Neuronal stem cell (in vitro differentiated cells): ENCODE data around the gene DOCK3.

Source experiments
- DNase-seq: peaks from one replicate; pipeline ENCODE4 v3.0.0-alpha.2; 2013; ENCODE audit warnings: low spot score
- H2AFZ ChIP-seq: one replicate; pipeline ENCODE4 v1.6.1; 2013; ENCODE audit warnings: mild to moderate bottlenecking, low read length, inconsistent platforms
- H2AK5ac ChIP-seq: 2 replicates; pipeline ENCODE4 v1.6.1; 2013; ENCODE audit warnings: low read depth, mild to moderate bottlenecking, inconsistent platforms, low read length, moderate library complexity, mixed read lengths
- H2BK120ac ChIP-seq: 2 replicates; pipeline ENCODE4 v1.6.1; 2013; ENCODE audit warnings: low read depth, mild to moderate bottlenecking, inconsistent platforms, low read length, moderate library complexity, mixed read lengths
- H2BK12ac ChIP-seq: one replicate; pipeline ENCODE4 v1.6.1; 2013; ENCODE audit warnings: low read length, inconsistent platforms
- H2BK15ac ChIP-seq: 2 replicates; pipeline ENCODE4 v1.6.1; 2013; ENCODE audit warnings: mild to moderate bottlenecking, low read length, inconsistent platforms, mixed read lengths
- H2BK5ac ChIP-seq: one replicate; pipeline ENCODE4 v1.6.1; 2013; ENCODE audit warnings: inconsistent platforms, mild to moderate bottlenecking, low read length, moderate library complexity
- H3K14ac ChIP-seq: one replicate; pipeline ENCODE4 v1.6.1; 2013; ENCODE audit warnings: low read length, inconsistent platforms
- H3K18ac ChIP-seq: 2 replicates; pipeline ENCODE4 v1.6.1; 2013; ENCODE audit warnings: low read length, inconsistent platforms
- H3K23ac ChIP-seq: 2 replicates; pipeline ENCODE4 v1.6.1; 2013; ENCODE audit warnings: low read depth, mild to moderate bottlenecking, mixed read lengths, low read length, inconsistent platforms; ENCODE audit not compliant: poor library complexity
- H3K27ac ChIP-seq: replicated peaks from 3 replicates; pipeline ENCODE4 v1.5.1; 2013; ENCODE audit warnings: low read length, inconsistent platforms
- H3K27me3 ChIP-seq, 3 experiments: 2 replicates each; pipeline ENCODE4 v1.6.1; 2013; ENCODE audit warnings: low read length in 3 of 3, mild to moderate bottlenecking in 2 of 3, inconsistent platforms in 1 of 3, low read depth in 1 of 3, mixed read lengths in 1 of 3, moderate library complexity in 1 of 3; ENCODE audit not compliant: control insufficient read depth in 3 of 3, insufficient read depth in 3 of 3
- H3K36me3 ChIP-seq, 2 donors: replicated peaks in 1 of 2; 2 replicates each; pipeline ENCODE4 v1.6.1; 2013; ENCODE audit warnings: low read length in 2 of 2; ENCODE audit not compliant: control insufficient read depth in 2 of 2, insufficient read depth in 2 of 2
- H3K4ac ChIP-seq: 2 replicates; pipeline ENCODE4 v1.6.1; 2013; ENCODE audit warnings: inconsistent platforms, mild to moderate bottlenecking, low read length, moderate library complexity
- H3K4me1 ChIP-seq, 2 donors: 1 replicate in 1 of 2; 2 replicates in 1 of 2; pipeline ENCODE4 v1.6.1; 2013; ENCODE audit warnings: low read length in 2 of 2, low read depth in 1 of 2; ENCODE audit not compliant: control insufficient read depth in 2 of 2, insufficient read depth in 1 of 2
- H3K4me2 ChIP-seq: one replicate; pipeline ENCODE4 v1.6.1; 2013; ENCODE audit warnings: mild to moderate bottlenecking, low read length, inconsistent platforms; ENCODE audit not compliant: insufficient read depth, poor library complexity, severe bottlenecking
- H3K4me3 ChIP-seq, 2 donors: 2 replicates each; pipeline ENCODE4 v1.5.1; 2013; ENCODE audit warnings: low read length in 2 of 2, mild to moderate bottlenecking in 2 of 2, inconsistent platforms in 1 of 2, moderate library complexity in 1 of 2
- H3K79me1 ChIP-seq: one replicate; pipeline ENCODE4 v1.6.1; 2013; ENCODE audit warnings: low read depth, mild to moderate bottlenecking, inconsistent platforms, low read length, moderate library complexity
- H3K9ac ChIP-seq: one replicate; pipeline ENCODE4 v1.6.1; 2013; ENCODE audit warnings: mild to moderate bottlenecking, low read depth, low read length, inconsistent platforms; ENCODE audit not compliant: poor library complexity
- H3K9me3 ChIP-seq, 2 donors: replicated peaks in 1 of 2; 2 replicates each; pipeline versions ENCODE3 to v1.6.1; 2013; ENCODE audit warnings: low read length in 2 of 2, mild to moderate bottlenecking in 2 of 2, inconsistent platforms in 1 of 2, low read depth in 1 of 2, mixed read lengths in 1 of 2, moderate library complexity in 1 of 2; ENCODE audit not compliant: control insufficient read depth in 2 of 2, insufficient read depth in 1 of 2
- H4K8ac ChIP-seq: one replicate; pipeline ENCODE4 v1.6.1; 2013; ENCODE audit warnings: low read depth, mild to moderate bottlenecking, inconsistent platforms, low read length, moderate library complexity
- H4K91ac ChIP-seq: one replicate; pipeline ENCODE4 v1.6.1; 2013; ENCODE audit warnings: low read length, low read depth, mild to moderate bottlenecking, inconsistent platforms; ENCODE audit not compliant: poor library complexity
- WGBS, 2 donors: extraction: QIAGEN DNeasy Blood & Tissue Kit; methylation state at CpG; one replicate each; pipeline ENCODE4 v1.1.7; 2013; ENCODE audit warnings: missing lambda C conversion rate in 2 of 2, mixed read lengths in 1 of 2; ENCODE audit not compliant: insufficient read length in 2 of 2, insufficient replicate concordance in 1 of 2; ENCODE audit errors: extremely low coverage in 2 of 2; 5-methylcytosine and 5-hydroxymethylcytosine counted together

Gene DOCK3

DNA sequence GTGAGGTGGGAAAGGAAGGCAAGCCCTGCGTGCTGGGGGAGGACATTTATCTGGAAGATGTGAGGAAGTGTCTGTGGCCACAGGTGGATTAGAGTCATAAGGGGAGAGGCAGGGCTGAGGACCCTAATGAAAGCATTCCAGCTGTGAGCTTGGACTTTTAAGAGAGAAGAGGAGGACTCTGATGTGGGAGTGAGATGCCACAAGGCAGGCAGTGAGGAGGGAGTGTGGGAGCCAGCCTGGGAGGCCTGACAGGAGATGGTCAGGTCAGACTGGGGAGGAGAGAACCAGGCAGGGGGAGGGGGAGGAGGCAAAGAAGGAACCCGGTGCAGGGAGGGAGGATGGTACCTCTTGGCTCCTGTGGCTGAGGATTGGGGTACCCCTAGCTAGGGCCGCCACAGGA is 36.8 kb upstream of the DOCK3 start:
- no peak overlapping the region for H2BK120ac ChIP-seq
- no peak overlapping the region for H3K27ac ChIP-seq
- H3K4me3 ChIP-seq = no peak overlapping the region
- H3K27me3 ChIP-seq = no peaks in the 10 kb centered on the region
- DNase-seq = no peak
- no peak overlapping the region for H2AFZ ChIP-seq
- no peaks in the 10 kb centered on the region for H3K9me3 ChIP-seq
- peaks cover 12% of the 10 kb centered on the region for H3K79me1 ChIP-seq
- no peak overlapping the region for H4K8ac ChIP-seq
- no peak overlapping the region for H3K18ac ChIP-seq
- H3K23ac ChIP-seq = peak overlapping the region; percentile 38
- no peak overlapping the region for H3K14ac ChIP-seq
- H4K91ac ChIP-seq = no peak overlapping the region
- peak overlapping the region; percentile 29 for H2BK5ac ChIP-seq
- H3K4me1 ChIP-seq = peaks cover 0 to 11% of the 10 kb centered on the region in 2 donors
- H3K9ac ChIP-seq = no peak overlapping the region
- H3K4me2 ChIP-seq = no peak overlapping the region
- no peak overlapping the region for H2BK12ac ChIP-seq
- no peak overlapping the region for H3K4ac ChIP-seq
- H2AK5ac ChIP-seq = no peak overlapping the region
- WGBS, 2 donors = no CpG with 5 or more reads among the region's 3 CpGs
- peaks cover 0 to 12% of the 10 kb centered on the region in 2 donors for H3K36me3 ChIP-seq
- H2BK15ac ChIP-seq = no peak overlapping the region

DNA sequence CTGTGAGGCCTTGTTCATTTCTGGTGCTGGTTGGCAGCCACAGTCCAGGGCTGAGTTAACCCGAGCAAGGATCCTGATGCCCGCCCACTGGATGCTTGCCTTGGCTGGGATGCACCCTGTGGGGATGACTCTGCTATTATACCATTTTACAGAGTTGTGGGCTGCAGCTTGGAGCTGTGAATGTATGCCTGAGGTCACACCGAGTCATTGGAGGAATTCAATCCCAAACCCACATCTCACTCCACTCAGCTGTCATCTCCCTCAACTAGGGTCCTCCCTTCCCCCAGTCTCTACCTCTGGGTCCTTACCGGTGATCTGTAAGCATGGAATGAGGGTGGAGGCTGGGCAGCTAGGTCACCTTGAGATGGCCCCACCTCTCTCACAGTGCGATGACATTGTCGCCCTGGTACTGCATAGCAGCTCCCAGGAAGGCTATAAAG is 35.7 kb upstream of the DOCK3 start:
- Histone ChIP-seq H3K4me1 (peaks cover 0 to 11% of the 10 kb centered on the region in 2 donors), H2BK15ac (no peak overlapping the region), H3K14ac (no peak overlapping the region), H4K91ac (no peak overlapping the region), H4K8ac (no peak overlapping the region), H3K9me3 (no peaks in the 10 kb centered on the region), H2BK12ac (no peak overlapping the region), H3K36me3 (peaks cover 0 to 19% of the 10 kb centered on the region in 2 donors), H3K79me1 (peaks cover 8% of the 10 kb centered on the region), H3K4me3 (no peak overlapping the region), H3K18ac (peak overlapping the region; percentile 21), H3K9ac (no peak overlapping the region), H3K4ac (no peak overlapping the region), H3K23ac (no peak overlapping the region), H2BK120ac (no peak overlapping the region), H2AK5ac (no peak overlapping the region), H3K4me2 (no peak overlapping the region), H3K27ac (no peak overlapping the region), H2BK5ac (peak overlapping the region; percentile 29), H2AFZ (no peak overlapping the region), H3K27me3 (no peaks in the 10 kb centered on the region)
- no peak for DNase-seq
- WGBS, 2 donors = no CpG with 5 or more reads among the region's 6 CpGs

DNA sequence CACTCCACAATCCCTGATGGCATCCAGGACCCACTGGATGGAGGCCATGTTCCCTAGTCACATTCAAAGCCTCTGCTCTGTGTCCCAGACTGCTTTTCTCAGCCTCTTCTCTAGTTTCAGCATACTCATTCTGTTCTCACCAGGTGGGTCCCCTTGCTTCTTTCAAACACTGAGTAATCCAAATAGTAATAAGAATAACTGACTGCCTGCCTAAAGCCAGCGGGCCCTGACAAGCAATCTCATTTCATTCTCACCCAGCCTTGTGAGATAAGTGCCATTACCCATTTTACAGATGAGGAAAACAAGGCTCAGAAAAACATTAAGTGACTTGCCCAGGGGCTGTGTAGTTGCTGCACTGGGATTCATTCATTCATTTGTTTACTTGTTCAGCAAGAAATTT is 32.3 kb upstream of the DOCK3 start:
- no peak for DNase-seq
- no peak overlapping the region for H3K18ac ChIP-seq
- peaks cover 0 to 11% of the 10 kb centered on the region in 2 donors for H3K4me1 ChIP-seq
- no peaks in the 10 kb centered on the region for H3K9me3 ChIP-seq
- H2BK5ac ChIP-seq = no peak overlapping the region
- H3K36me3 ChIP-seq = peaks cover 7 to 32% of the 10 kb centered on the region in 2 donors
- no peak overlapping the region for H3K27ac ChIP-seq
- H3K4me2 ChIP-seq = no peak overlapping the region
- no peak overlapping the region for H4K8ac ChIP-seq
- no peak overlapping the region for H3K4ac ChIP-seq
- WGBS, 2 donors = no CpG with 5 or more reads among the region's 1 CpG
- H3K79me1 ChIP-seq = peaks cover 6% of the 10 kb centered on the region
- H4K91ac ChIP-seq = no peak overlapping the region
- H2BK15ac ChIP-seq = no peak overlapping the region
- H2BK12ac ChIP-seq = no peak overlapping the region
- H3K23ac ChIP-seq = no peak overlapping the region
- H3K27me3 ChIP-seq = no peaks in the 10 kb centered on the region
- no peak overlapping the region for H2AK5ac ChIP-seq
- no peak overlapping the region for H2AFZ ChIP-seq
- no peak overlapping the region for H3K4me3 ChIP-seq
- no peak overlapping the region for H3K14ac ChIP-seq
- no peak overlapping the region for H2BK120ac ChIP-seq
- no peak overlapping the region for H3K9ac ChIP-seq

DNA sequence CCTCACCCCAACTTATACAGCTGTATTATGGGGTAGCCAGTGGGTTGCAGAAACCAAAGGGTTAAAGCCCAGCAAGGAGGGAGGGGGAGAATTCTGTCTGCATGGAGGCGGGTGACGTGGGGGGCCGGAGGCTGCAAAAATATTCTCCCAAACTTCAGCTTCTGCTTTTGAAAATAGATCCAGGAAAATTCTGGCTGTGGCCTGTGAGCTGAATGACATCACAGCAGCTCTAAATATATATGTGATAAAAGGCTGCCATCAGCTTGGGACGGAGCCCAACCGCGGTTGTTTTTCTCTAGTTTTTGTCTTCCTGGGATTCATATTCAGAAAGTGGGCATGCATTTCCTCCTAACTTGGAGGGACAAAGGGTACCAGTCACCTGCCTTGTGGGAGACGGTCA is 30.2 kb upstream of the DOCK3 start:
- Histone ChIP-seq H2AFZ (no peak overlapping the region), H3K4me3 (no peak overlapping the region), H3K4ac (no peak overlapping the region), H3K4me1 (peaks cover 5 to 16% of the 10 kb centered on the region in 2 donors), H2BK5ac (no peak overlapping the region), H4K8ac (no peak overlapping the region), H3K36me3 (peaks cover 9 to 34% of the 10 kb centered on the region in 2 donors), H3K23ac (no peak overlapping the region), H3K27me3 (no peaks in the 10 kb centered on the region), H2BK120ac (no peak overlapping the region), H2BK12ac (no peak overlapping the region), H3K14ac (no peak overlapping the region), H3K18ac (no peak overlapping the region), H2AK5ac (no peak overlapping the region), H3K27ac (no peak overlapping the region), H4K91ac (no peak overlapping the region), H3K9me3 (no peaks in the 10 kb centered on the region), H3K79me1 (peaks cover 2% of the 10 kb centered on the region), H3K9ac (no peak overlapping the region), H3K4me2 (no peak overlapping the region), H2BK15ac (no peak overlapping the region)
- WGBS, 2 donors = no CpG with 5 or more reads among the region's 7 CpGs
- no peak for DNase-seq
